A204.1 (cell line): ENCODE data around the gene FBXL16.
"Not testable (repeated sequence)": the region's sequence is repeated elsewhere in the genome, so short reads cannot be mapped to it uniquely, and the experiment has no call there.

Source experiments
- FAIRE-seq: peaks from 2 replicates; lab custom pipeline; 2012; peaks lifted over from hg19 to GRCh38; lab: Jason Lieb, UNC

The FBXL16 gene

GRCh38 chr16:722835-723633 is 17.4 kb upstream of the FBXL16 start:
- no peak for FAIRE-seq

GRCh38 chr16:721765-722540 is 16.4 kb upstream of the FBXL16 start:
- no peak for FAIRE-seq

GRCh38 chr16:720990-721764 is 15.6 kb upstream of the FBXL16 start, which contains the start of gene ANTKMT:
ANTKMT (plus strand) TSS chr16:721146; CDS start chr16:721275, 129 bp downstream.
- FAIRE-seq: no peak

GRCh38 chr16:720447-720989 is 14.9 kb upstream of the FBXL16 start:
- FAIRE-seq: no peak

GRCh38 chr16:719815-720446 is 14.3 kb upstream of the FBXL16 start:
- FAIRE-seq: no peak

GRCh38 chr16:718922-719321 is 13.3 kb upstream of the FBXL16 start:
- FAIRE-seq: no peak

- no peak for FAIRE-seq
Measured at GRCh38 chr16:718389-718788, 12.8 kb upstream of the FBXL16 start.

GRCh38 chr16:717450-718245 is 12.0 kb upstream of the FBXL16 start:
- no peak for FAIRE-seq

- no peak for FAIRE-seq
Measured at GRCh38 chr16:716768-717325, 11.2 kb upstream of the FBXL16 start.

GRCh38 chr16:716200-716568 is 10.6 kb upstream of the FBXL16 start:
- FAIRE-seq: no peak

GRCh38 chr16:715477-716199 is 10.0 kb upstream of the FBXL16 start:
- no peak for FAIRE-seq

- no peak for FAIRE-seq
Measured at GRCh38 chr16:714558-715476, 9.2 kb upstream of the FBXL16 start, which contains the start of gene METRN. METRN (plus strand) TSS chr16:715118; CDS start chr16:715290, 172 bp downstream.

GRCh38 chr16:714079-714478 is 8.5 kb upstream of the FBXL16 start:
- FAIRE-seq: no peak

- FAIRE-seq: not testable (repeated sequence)
Measured at GRCh38 chr16:712740-713250, 7.2 kb upstream of the FBXL16 start.

GRCh38 chr16:711548-712320 is 6.1 kb upstream of the FBXL16 start:
- no peak for FAIRE-seq

GRCh38 chr16:711084-711483 is 5.5 kb upstream of the FBXL16 start:
- no peak for FAIRE-seq

GRCh38 chr16:710500-711075 is 5.0 kb upstream of the FBXL16 start:
- FAIRE-seq: no peak
